ENCODE data around the gene PGM2L1.

DNA sequence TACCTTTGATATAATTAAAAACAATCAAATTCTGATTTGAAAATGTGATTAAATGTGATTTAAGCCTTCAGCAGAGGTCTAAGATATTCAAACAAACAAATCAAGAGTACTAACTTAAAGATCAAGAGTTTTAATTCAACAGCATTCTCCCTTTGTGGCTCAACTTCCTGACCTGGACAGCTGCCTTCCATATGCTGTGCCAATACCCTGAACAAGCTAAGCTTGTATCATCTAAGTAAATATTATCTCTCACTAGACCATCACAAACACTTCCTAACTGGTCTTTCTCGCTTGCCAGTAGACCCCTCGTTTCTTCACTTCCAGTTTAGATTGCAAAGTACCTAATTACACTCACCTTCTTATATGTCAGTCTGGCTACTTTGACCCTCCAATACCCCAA, 50.9 kb downstream of the PGM2L1 start:
- TF ChIP-seq, protein P1, sequence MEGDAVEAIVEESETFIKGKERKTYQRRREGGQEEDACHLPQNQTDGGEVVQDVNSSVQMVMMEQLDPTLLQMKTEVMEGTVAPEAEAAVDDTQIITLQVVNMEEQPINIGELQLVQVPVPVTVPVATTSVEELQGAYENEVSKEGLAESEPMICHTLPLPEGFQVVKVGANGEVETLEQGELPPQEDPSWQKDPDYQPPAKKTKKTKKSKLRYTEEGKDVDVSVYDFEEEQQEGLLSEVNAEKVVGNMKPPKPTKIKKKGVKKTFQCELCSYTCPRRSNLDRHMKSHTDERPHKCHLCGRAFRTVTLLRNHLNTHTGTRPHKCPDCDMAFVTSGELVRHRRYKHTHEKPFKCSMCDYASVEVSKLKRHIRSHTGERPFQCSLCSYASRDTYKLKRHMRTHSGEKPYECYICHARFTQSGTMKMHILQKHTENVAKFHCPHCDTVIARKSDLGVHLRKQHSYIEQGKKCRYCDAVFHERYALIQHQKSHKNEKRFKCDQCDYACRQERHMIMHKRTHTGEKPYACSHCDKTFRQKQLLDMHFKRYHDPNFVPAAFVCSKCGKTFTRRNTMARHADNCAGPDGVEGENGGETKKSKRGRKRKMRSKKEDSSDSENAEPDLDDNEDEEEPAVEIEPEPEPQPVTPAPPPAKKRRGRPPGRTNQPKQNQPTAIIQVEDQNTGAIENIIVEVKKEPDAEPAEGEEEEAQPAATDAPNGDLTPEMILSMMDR (IDR thresholded peaks at IDR 0.05): no peak
- no peak for TF ChIP-seq POLR2A (IDR thresholded peaks at IDR 0.05)

Measured in uterus (tissue), 2 donors.